Jurkat, Clone E6-1 (cell line): Measurements from ENCODE around the gene SNRPA.
"Not testable (repeated sequence)": the region's sequence is repeated elsewhere in the genome, so short reads cannot be mapped to it uniquely, and the experiment has no call there.

Experiments used
- DNase-seq: peaks from one replicate; pipeline ENCODE4 v3.0.0-alpha.2; 2011; ENCODE audit warnings: low read depth, low spot score
- H3K4me3 ChIP-seq: 2 replicates; pipeline ENCODE4 v1.5.1; 2011; ENCODE audit warnings: mild to moderate bottlenecking, low read length, control low read depth, moderate library complexity

Gene SNRPA

GRCh38 chr19:40718774-40719391 is 32.1 kb upstream of the SNRPA start:
- DNase-seq: no peak
- no peak overlapping the region for H3K4me3 ChIP-seq

GRCh38 chr19:40719414-40719894 is 31.5 kb upstream of the SNRPA start:
- H3K4me3 ChIP-seq: no peak overlapping the region
- DNase-seq: no peak

GRCh38 chr19:40721140-40721486 is 29.9 kb upstream of the SNRPA start:
- no peak for DNase-seq
- no peak overlapping the region for H3K4me3 ChIP-seq

DNA sequence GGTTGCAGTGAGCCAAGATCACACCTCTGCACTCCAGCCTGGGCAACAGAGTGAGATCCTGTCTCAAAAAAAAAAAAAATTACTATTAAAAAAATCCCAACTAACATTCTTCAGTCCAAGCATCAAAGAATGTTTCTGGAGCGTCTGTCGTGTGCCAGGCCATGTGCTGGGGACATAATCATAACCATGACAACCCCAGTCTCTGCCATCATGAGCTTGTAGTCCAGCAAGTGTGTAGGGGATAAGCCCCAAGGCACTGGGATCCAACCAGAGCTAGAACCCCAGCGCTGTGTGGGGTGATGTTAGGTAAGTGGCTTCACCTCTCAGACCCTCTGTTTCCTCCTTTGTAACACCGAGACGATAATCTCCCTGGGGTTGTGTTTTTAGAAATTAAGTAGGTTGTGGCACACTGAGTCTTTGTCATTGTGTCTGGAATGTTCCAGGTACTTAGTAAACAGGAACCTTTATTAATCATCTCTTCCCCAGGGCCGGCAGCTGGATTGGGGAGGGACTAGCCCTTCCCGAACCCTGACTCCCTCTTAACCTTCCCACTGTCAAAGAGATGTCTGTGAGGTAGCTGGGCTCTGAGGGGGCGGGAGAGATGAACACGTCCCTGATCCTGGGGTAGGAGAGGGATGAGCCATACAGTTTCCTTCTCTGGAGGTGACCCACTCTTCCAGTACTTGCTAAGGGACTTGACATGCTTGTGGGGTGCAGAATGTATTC is 28.9 kb upstream of the SNRPA start:
- DNase-seq: no peak
- H3K4me3 ChIP-seq: no peak overlapping the region

GRCh38 chr19:40723661-40724254 is 27.2 kb upstream of the SNRPA start:
- H3K4me3 ChIP-seq: no peak overlapping the region
- DNase-seq: no peak

GRCh38 chr19:40724315-40724714 is 26.7 kb upstream of the SNRPA start:
- no peak overlapping the region for H3K4me3 ChIP-seq

GRCh38 chr19:40724855-40725254 is 26.1 kb upstream of the SNRPA start:
- H3K4me3 ChIP-seq: no peak overlapping the region
- DNase-seq: no peak

More at GRCh38 chr19:40724315-40724714, 26.7 kb upstream of the SNRPA start:
- DNase-seq: no peak

- DNase-seq: no peak
- H3K4me3 ChIP-seq: no peak overlapping the region
Measured at GRCh38 chr19:40726279-40726678, 24.7 kb upstream of the SNRPA start.

GRCh38 chr19:40730065-40730464 is 20.9 kb upstream of the SNRPA start:
- not testable (repeated sequence) for DNase-seq, H3K4me3 ChIP-seq

- DNase-seq, H3K4me3 ChIP-seq: not testable (repeated sequence)
Measured at GRCh38 chr19:40732304-40732703, 18.7 kb upstream of the SNRPA start.

DNA sequence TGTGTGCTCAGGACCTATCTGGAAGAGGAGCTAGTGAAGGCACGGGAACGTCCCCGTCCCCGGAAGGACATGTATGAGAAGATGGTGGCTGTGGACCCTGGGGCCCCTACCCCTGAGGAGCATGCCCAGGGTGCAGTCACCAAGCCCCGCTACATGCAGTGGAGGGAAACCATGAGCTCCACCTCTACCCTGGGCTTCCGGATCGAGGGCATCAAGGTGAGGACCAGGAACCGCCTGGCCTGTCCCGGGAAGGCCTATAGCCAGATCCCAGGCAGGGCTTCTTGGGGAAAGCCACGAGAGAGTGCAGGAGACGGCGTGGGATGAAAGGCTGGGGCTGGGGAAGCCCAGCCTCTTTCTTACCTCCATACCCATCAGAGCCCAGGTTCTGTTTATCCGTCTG is 17.9 kb upstream of the SNRPA start:
- no peak overlapping the region for H3K4me3 ChIP-seq
- no peak for DNase-seq

- no peak for DNase-seq
- no peak overlapping the region for H3K4me3 ChIP-seq
Measured at GRCh38 chr19:40735013-40735771, 15.8 kb upstream of the SNRPA start.

DNA sequence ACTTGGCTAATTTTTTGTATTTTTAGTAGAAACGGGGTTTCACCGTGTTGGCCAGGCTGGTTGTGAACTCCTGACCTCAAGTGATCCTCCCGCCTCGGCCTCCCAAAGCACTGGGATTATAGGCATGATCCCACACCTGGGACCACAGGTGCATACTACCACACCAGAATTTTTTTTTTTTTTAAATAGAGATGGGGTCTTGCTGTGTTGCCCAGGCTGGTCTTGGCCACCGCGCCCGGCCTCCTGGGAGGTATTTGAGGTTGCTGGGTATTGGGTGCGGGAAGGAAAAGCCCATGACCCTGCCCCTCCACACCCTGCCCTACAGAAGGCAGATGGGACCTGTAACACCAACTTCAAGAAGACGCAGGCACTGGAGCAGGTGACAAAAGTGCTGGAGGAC is 14.3 kb upstream of the SNRPA start:
- DNase-seq: no peak
- H3K4me3 ChIP-seq: no peak overlapping the region

DNA sequence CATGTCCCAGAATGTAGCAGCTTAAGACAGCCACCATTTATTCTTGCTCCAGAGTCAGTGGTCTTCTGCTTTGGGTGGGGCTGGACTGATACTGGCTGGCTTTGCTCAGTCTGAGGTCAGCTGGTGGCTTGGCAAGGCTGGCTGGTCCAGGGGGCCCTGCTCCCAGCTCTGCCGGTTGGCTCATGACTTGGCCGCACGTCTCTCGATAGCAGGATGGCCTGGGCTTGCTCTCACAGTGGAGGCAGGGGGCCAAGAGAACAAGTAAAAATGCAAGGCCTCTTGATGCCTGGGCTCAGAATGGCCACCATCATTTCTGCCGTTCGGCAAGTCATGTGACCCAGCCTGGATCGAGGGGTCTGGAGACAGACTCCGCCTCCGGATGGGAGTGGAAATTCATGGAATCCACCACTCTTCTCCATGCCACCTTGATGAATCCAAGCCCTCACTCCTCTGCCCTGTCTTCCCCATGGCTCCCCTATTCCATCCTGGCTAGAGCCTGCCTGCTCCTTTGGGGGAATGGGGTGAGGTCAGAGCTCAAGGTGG is 13.8 kb upstream of the SNRPA start:
- no peak for DNase-seq
- no peak overlapping the region for H3K4me3 ChIP-seq

- no peak for DNase-seq
- no peak overlapping the region for H3K4me3 ChIP-seq
Measured at GRCh38 chr19:40739030-40739839, 11.8 kb upstream of the SNRPA start.

- DNase-seq: no peak
- no peak overlapping the region for H3K4me3 ChIP-seq
Measured at GRCh38 chr19:40739871-40740703, 10.9 kb upstream of the SNRPA start.

GRCh38 chr19:40740747-40741146 is 10.3 kb upstream of the SNRPA start:
- no peak for DNase-seq
- H3K4me3 ChIP-seq: no peak overlapping the region
